Upper lobe of right lung (tissue), 1 donor: Measurements from ENCODE around the gene NT5DC4. TPM values are rescaled to one million over a fixed set of nuclear protein-coding genes. Genes with fewer than 3 reads are reported as not detected.

Experiments used
- ATAC-seq: fragments of 200-7000 bp; cut with Tn5 transposase; one replicate; pipeline ENCODE4 v1.9.1; 2020; ENCODE audit warnings: mild to moderate bottlenecking, moderate library complexity
- DNase-seq: peaks from one replicate; pipeline ENCODE4 v3.0.0-alpha.2; 2020
- H3K27ac ChIP-seq: fragments of 200-600 bp; one replicate; pipeline ENCODE4 v1.8.0; 2022
- H3K27me3 ChIP-seq: fragments of 200-600 bp; one replicate; pipeline ENCODE4 v1.8.0; 2022; ENCODE audit warnings: mild to moderate bottlenecking
- H3K36me3 ChIP-seq: fragments of 200-600 bp; one replicate; pipeline ENCODE4 v1.8.0; 2022
- H3K4me1 ChIP-seq: fragments of 200-600 bp; one replicate; pipeline ENCODE4 v1.8.0; 2022
- H3K4me3 ChIP-seq: fragments of 200-600 bp; one replicate; pipeline ENCODE4 v1.8.0; 2022; ENCODE audit warnings: mild to moderate bottlenecking
- H3K9me3 ChIP-seq: fragments of 200-600 bp; one replicate; pipeline ENCODE4 v1.8.0; 2022
- CTCF ChIP-seq: fragments of 200-600 bp; IDR thresholded peaks from one replicate; pipeline ENCODE4 v1.8.0; 2022; ENCODE audit warnings: antibody characterized with exemption
- intact Hi-C: fragments of 100-400 bp; cut with DNase I; formaldehyde crosslinking; loops from one replicate; pipeline ENCODE4 v1.11.0; 2022
- total RNA-seq: library from RNA; stranded (reverse); fragmentation: NEBNext Ultra II Directional; extraction: Animal tissue kit (Norgen Biotek cat#: 25700); gene quantifications from one replicate; pipeline ENCODE4 v1.2.1, GENCODE V29; 2021
- donor health status: DM: no; HTN: yes; CAD: no; lungs with severe emphysema.

The NT5DC4 gene
- total RNA-seq, 1 donor from 2014 or later = not detected

GRCh38 chr2:112767693-112768330 lies 47.0 kb downstream of the NT5DC4 start:
- Histone ChIP-seq H3K36me3 (no peaks in the 10 kb centered on the region), H3K4me1 (peaks cover 10% of the 10 kb centered on the region), H3K9me3 (no peaks in the 10 kb centered on the region), H3K4me3 (peak overlapping the region; percentile 29), H3K27ac (no peak overlapping the region), H3K27me3 (no peaks in the 10 kb centered on the region)
- no peak for TF ChIP-seq CTCF
- DNase-seq = no peak
- no peak for ATAC-seq
- intact Hi-C loops = no loop called here

DNA sequence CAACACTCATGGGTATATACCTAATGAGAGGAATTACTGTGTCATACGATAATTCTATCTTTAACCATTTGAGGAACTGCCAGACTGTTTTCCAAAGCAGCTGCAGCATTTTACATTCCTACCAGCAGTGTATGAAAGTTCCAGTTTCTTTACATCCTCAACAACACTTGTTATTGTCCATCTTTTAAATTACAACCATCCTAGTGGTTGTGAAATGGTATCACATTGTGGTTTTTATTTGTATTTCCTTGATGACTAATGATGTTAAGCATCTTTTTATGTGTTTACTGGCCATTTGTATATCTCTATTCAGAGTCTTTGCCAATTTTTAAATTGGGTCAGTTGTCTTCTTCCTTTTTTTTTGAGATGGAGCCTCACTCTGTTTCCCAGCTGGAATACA lies 47.6 kb downstream of the NT5DC4 start:
- H3K4me1 ChIP-seq = peaks cover 10% of the 10 kb centered on the region
- no peak overlapping the region for H3K4me3 ChIP-seq
- no peaks in the 10 kb centered on the region for H3K9me3 ChIP-seq
- DNase-seq (no peak), ATAC-seq (no peak)
- no peaks in the 10 kb centered on the region for H3K36me3 ChIP-seq
- intact Hi-C loops = no loop called here
- H3K27me3 ChIP-seq = no peaks in the 10 kb centered on the region
- no peak for TF ChIP-seq CTCF
- no peak overlapping the region for H3K27ac ChIP-seq

DNA sequence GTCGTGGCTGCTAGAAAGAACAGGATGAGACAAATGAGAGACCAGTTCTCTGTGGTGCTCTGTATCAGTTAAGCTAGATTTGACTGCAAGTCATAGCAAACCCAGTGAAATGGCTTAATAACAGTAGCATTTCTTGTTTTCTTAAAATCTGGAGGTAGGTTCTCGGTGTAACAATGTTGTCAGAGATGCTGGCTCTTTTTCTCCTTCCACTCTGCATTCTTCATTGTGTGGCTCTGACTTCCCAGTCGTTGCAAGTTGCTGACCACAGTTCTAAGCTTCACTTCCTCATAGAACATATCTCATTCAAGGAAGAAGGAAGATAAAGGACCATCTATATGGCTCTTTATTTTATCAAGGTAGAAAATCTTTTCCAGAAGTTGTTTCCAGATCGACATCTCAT lies 51.5 kb downstream of the NT5DC4 start:
- intact Hi-C loops = no loop called here
- Histone ChIP-seq H3K27ac (no peak overlapping the region), H3K4me3 (no peak overlapping the region), H3K27me3 (no peaks in the 10 kb centered on the region), H3K36me3 (no peaks in the 10 kb centered on the region), H3K9me3 (no peaks in the 10 kb centered on the region), H3K4me1 (peaks cover 5% of the 10 kb centered on the region)
- TF ChIP-seq CTCF = no peak
- no peak for DNase-seq
- peak; percentile 60 for ATAC-seq

DNA sequence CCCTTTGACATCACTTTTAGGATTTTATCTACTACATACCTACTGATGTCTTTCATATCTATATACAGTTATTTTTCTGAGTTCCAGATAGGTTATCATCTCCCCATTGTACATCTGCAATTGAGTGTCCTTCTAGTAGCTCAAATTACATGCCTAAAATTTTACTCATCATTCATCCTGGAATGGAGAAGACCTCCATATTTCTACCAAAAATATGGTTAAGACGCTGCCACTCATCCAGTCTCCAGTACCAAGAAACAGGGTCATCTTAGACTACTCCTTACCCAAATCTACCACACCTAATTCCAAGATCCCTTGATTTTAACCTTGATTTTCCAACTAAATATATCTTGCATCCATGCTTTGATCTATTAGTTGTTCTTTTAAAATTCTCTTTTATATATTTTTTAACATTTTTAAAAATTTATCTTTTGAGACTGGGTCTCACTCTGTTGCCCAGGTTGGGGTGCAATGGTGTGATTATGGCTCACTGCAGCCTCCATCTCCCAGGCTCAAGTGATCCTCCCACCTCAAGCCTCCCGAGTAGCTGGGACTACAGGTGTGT lies 52.2 kb downstream of the NT5DC4 start:
- TF ChIP-seq CTCF = no peak
- H3K36me3 ChIP-seq = no peaks in the 10 kb centered on the region
- no peaks in the 10 kb centered on the region for H3K9me3 ChIP-seq
- intact Hi-C loops = no loop called here
- no peak overlapping the region for H3K4me3 ChIP-seq
- peaks cover 5% of the 10 kb centered on the region for H3K4me1 ChIP-seq
- DNase-seq (no peak), ATAC-seq (no peak)
- H3K27ac ChIP-seq = no peak overlapping the region
- no peaks in the 10 kb centered on the region for H3K27me3 ChIP-seq

- DNase-seq (no peak), ATAC-seq (no peak)
- no peaks in the 10 kb centered on the region for H3K36me3 ChIP-seq
- no peaks in the 10 kb centered on the region for H3K27me3 ChIP-seq
- no peak overlapping the region for H3K27ac ChIP-seq
- H3K4me3 ChIP-seq = no peak overlapping the region
- intact Hi-C loops = no loop called here
- H3K4me1 ChIP-seq = peaks cover 2% of the 10 kb centered on the region
- H3K9me3 ChIP-seq = no peaks in the 10 kb centered on the region
- TF ChIP-seq CTCF = no peak
Measured at GRCh38 chr2:112773556-112773955, 52.7 kb downstream of the NT5DC4 start.
